Caco-2 (cell line): ENCODE measurements around the gene MT2A. TPM values are rescaled to one million over a fixed set of nuclear protein-coding genes. Genes with fewer than 3 reads are reported as not detected.

ENCODE experiments used
- total RNA-seq: library from RNA; stranded (reverse); gene quantifications from 2 replicates; pipeline ENCODE4 v1.2.3, GENCODE V29; 2022

Gene MT2A
- total RNA-seq, 1 experiment from 2014 or later = 10.5 TPM

Other genes with a start within 250 kb of the MT2A start
- gene AMFR, start 183.0 kb upstream of the MT2A start, total RNA-seq = 101 and 106 TPM in 2 replicates
- gene NUDT21, start 157.3 kb upstream of the MT2A start, total RNA-seq = 305 and 311 TPM in 2 replicates
- 75.5 and 79.0 TPM in 2 replicates for gene OGFOD1, start 157.0 kb upstream of the MT2A start, total RNA-seq
- 25.6 and 27.7 TPM in 2 replicates for gene BBS2, start 88.6 kb upstream of the MT2A start, total RNA-seq
- not detected in 2 replicates for gene MT4, start 43.5 kb upstream of the MT2A start, total RNA-seq
- gene MT3, start 19.1 kb upstream of the MT2A start, total RNA-seq = not detected in 2 replicates
- gene MT1E, start 17.2 kb downstream of the MT2A start, total RNA-seq = 0.56 and 2.0 TPM in 2 replicates
- not detected in 2 replicates for gene MT1M, start 24.1 kb downstream of the MT2A start, total RNA-seq
- gene MT1A, start 30.1 kb downstream of the MT2A start, total RNA-seq = 2.0 and 2.5 TPM in 2 replicates
- gene MT1B, start 43.3 kb downstream of the MT2A start, total RNA-seq = not detected in 2 replicates
- 2.8 and 12.5 TPM in 2 replicates for gene MT1F, start 49.4 kb downstream of the MT2A start, total RNA-seq
- gene MT1G, start 59.5 kb downstream of the MT2A start, total RNA-seq = not detected in 2 replicates
- not detected in 2 replicates for gene MT1H, start 61.2 kb downstream of the MT2A start, total RNA-seq
- 4.4 and 18.3 TPM in 2 replicates for gene MT1X, start 73.9 kb downstream of the MT2A start, total RNA-seq
- 148 and 149 TPM in 2 replicates for gene NUP93, start 121.5 kb downstream of the MT2A start, total RNA-seq